ENCODE results near the gene XCL2. TPM values are rescaled to one million over a fixed set of nuclear protein-coding genes. Genes with fewer than 3 reads are reported as not detected.

The XCL2 gene
- polyA plus RNA-seq, 3 donors, result 0.56 to 1.9 TPM; not detected in 1

DNA sequence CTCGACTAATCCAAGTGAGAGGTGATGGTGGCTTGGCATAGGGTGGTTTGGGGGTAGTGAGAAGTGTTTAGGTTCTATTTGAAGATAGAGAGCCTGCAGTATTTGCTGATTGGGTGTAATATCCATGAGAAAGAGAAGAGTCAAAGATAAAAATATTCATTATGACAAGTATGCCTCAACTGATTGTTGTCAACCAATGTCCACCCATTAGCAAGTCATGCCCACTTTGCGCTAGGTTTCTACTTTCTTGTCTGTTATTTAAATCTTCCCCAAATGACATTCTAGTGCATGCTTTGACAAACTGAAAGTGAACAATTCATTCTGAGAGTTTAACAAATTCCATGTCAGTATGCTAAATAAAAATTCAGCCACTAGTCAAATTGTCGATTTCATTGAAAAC, 28.8 kb upstream of the XCL2 start:
- no peaks in the 10 kb centered on the region for H3K9me3 ChIP-seq (replicated peaks in 1 of 2; ENCODE audit: control insufficient read depth in 1 of 2, insufficient read depth in 1 of 2, low read length in 2 of 2)
- H3K36me3 ChIP-seq (replicated peaks in 1 of 2; ENCODE audit: control insufficient read depth in 1 of 2, insufficient read depth in 2 of 2, low read length in 2 of 2), result no peaks in the 10 kb centered on the region
- Mint-ChIP-seq H3K27me3 (ENCODE audit: low read depth in 3 of 3) (peaks cover 0 to 2% (median 0%) of the 10 kb centered on the region in 3 donors), H3K36me3 (no peaks in the 10 kb centered on the region), H3K4me1 (peaks cover 6% of the 10 kb centered on the region), H3K27ac (no peak overlapping the region), H3K9me3 (peaks cover 0 to 3% (median 0%) of the 10 kb centered on the region in 7 donors), H3K4me3 (no peak overlapping the region)
- no peak overlapping the region for H3K9ac ChIP-seq (ENCODE audit: insufficient read depth, low read length, poor library complexity, severe bottlenecking)
- no peaks in the 10 kb centered on the region for H4K20me1 ChIP-seq (ENCODE audit: insufficient read depth, low read length)
- H3K79me2 ChIP-seq (ENCODE audit: insufficient read depth, low read length), result no peaks in the 10 kb centered on the region
- H3K4me3 ChIP-seq (replicated peaks in 1 of 3; ENCODE audit: low read depth in 2 of 3, low read length in 3 of 3), result no peak overlapping the region
- TF ChIP-seq, protein P1, sequence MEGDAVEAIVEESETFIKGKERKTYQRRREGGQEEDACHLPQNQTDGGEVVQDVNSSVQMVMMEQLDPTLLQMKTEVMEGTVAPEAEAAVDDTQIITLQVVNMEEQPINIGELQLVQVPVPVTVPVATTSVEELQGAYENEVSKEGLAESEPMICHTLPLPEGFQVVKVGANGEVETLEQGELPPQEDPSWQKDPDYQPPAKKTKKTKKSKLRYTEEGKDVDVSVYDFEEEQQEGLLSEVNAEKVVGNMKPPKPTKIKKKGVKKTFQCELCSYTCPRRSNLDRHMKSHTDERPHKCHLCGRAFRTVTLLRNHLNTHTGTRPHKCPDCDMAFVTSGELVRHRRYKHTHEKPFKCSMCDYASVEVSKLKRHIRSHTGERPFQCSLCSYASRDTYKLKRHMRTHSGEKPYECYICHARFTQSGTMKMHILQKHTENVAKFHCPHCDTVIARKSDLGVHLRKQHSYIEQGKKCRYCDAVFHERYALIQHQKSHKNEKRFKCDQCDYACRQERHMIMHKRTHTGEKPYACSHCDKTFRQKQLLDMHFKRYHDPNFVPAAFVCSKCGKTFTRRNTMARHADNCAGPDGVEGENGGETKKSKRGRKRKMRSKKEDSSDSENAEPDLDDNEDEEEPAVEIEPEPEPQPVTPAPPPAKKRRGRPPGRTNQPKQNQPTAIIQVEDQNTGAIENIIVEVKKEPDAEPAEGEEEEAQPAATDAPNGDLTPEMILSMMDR (IDR thresholded peaks at IDR 0.05), result no peak
- no peak overlapping the region for H3K4me2 ChIP-seq (replicated peaks; ENCODE audit: extremely low read depth, low read length, poor library complexity, severe bottlenecking)
- H3K27me3 ChIP-seq (ENCODE audit: control insufficient read depth in 2 of 2, insufficient read depth in 2 of 2, low read length in 2 of 2), result no peaks in the 10 kb centered on the region
- peak overlapping the region; percentile 20 for H2AFZ ChIP-seq (ENCODE audit: insufficient read depth, low read depth, low read length, poor library complexity, severe bottlenecking)
- no peak for DNase-seq
- H3K27ac ChIP-seq (ENCODE audit: low read depth in 1 of 2, low read length in 2 of 2), result no peak overlapping the region
- intact Hi-C loops (cut with micrococcal nuclease), result loop anchor here (5.0 to 10.0 kb wide), 2 partner anchors 135 to 228 kb away; no protein-coding TSS in a partner anchor
- H3K4me1 ChIP-seq (ENCODE audit: control insufficient read depth in 1 of 2, insufficient read depth in 2 of 2, low read length in 2 of 2), result peaks cover 0 to 1% of the 10 kb centered on the region in 2 donors
- WGBS (ENCODE audit: insufficient coverage), result 86% methylated on average over 1 of the region's 3 CpGs

DNA sequence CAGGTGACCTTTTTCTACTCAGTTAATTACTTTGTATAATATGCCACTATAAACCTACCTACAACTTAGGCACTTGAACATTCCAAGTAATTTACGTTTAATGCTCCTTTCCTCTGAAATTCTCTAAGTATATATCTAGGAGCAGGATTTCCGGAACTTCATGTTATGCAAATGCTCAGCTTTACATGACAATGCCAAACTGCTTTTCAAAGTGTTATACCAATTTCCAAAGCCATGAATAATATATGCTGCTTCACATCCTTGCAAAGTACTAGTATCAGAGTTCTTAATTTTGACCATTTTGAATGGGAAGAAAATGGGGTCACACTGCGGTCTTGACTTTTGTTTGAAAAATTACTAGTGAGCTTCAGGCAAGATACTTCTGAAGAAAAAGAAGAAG, 26.9 kb upstream of the XCL2 start:
- Mint-ChIP-seq H3K4me1 (peaks cover 16% of the 10 kb centered on the region), H3K36me3 (no peaks in the 10 kb centered on the region), H3K27ac (no peak overlapping the region), H3K4me3 (no peak overlapping the region), H3K27me3 (ENCODE audit: low read depth in 3 of 3) (peaks cover 0 to 2% (median 0%) of the 10 kb centered on the region in 3 donors), H3K9me3 (peaks cover 0 to 3% (median 0%) of the 10 kb centered on the region in 7 donors)
- no peaks in the 10 kb centered on the region for H3K79me2 ChIP-seq (ENCODE audit: insufficient read depth, low read length)
- no peaks in the 10 kb centered on the region for H3K27me3 ChIP-seq (ENCODE audit: control insufficient read depth in 2 of 2, insufficient read depth in 2 of 2, low read length in 2 of 2)
- peaks cover 11 to 15% of the 10 kb centered on the region in 2 donors for H3K4me1 ChIP-seq (ENCODE audit: control insufficient read depth in 1 of 2, insufficient read depth in 2 of 2, low read length in 2 of 2)
- no peak overlapping the region for H3K4me2 ChIP-seq (replicated peaks; ENCODE audit: extremely low read depth, low read length, poor library complexity, severe bottlenecking)
- no peak for DNase-seq
- H3K4me3 ChIP-seq (replicated peaks in 1 of 3; ENCODE audit: low read depth in 2 of 3, low read length in 3 of 3), result no peak overlapping the region
- intact Hi-C loops (cut with micrococcal nuclease), result loop anchor here (5.0 to 10.0 kb wide), 2 partner anchors 133 to 226 kb away; no protein-coding TSS in a partner anchor
- no peak overlapping the region for H2AFZ ChIP-seq (ENCODE audit: insufficient read depth, low read depth, low read length, poor library complexity, severe bottlenecking)
- H3K27ac ChIP-seq (ENCODE audit: low read depth in 1 of 2, low read length in 2 of 2), result no peak overlapping the region
- no peak overlapping the region for H3K9ac ChIP-seq (ENCODE audit: insufficient read depth, low read length, poor library complexity, severe bottlenecking)
- 100% methylated on average over 1 of the region's 3 CpGs for WGBS (ENCODE audit: insufficient coverage)
- no peaks in the 10 kb centered on the region for H3K36me3 ChIP-seq (replicated peaks in 1 of 2; ENCODE audit: control insufficient read depth in 1 of 2, insufficient read depth in 2 of 2, low read length in 2 of 2)
- TF ChIP-seq, protein P1 (IDR thresholded peaks at IDR 0.05), result no peak
- H3K9me3 ChIP-seq (replicated peaks in 1 of 2; ENCODE audit: control insufficient read depth in 1 of 2, insufficient read depth in 1 of 2, low read length in 2 of 2), result no peaks in the 10 kb centered on the region
- H4K20me1 ChIP-seq (ENCODE audit: insufficient read depth, low read length), result no peaks in the 10 kb centered on the region

Data from CD14-positive monocyte (primary cell).